Large intestine (tissue), 3 donors: ENCODE results near the gene TBC1D16. TPM values are rescaled to one million over a fixed set of nuclear protein-coding genes. Genes with fewer than 3 reads are reported as not detected.
"Not testable (repeated sequence)": the region's sequence is repeated elsewhere in the genome, so short reads cannot be mapped to it uniquely, and the experiment has no call there.

Source experiments
- DNase-seq, 2 donors: peaks; one replicate each; pipeline versions ENCODE4 v3.0.0 to v3.0.0-alpha.2; 2013
- H3K27ac ChIP-seq: one replicate; pipeline ENCODE4 v1.5.1; 2013; ENCODE audit warnings: low read length
- H3K27me3 ChIP-seq: 2 replicates; pipeline ENCODE4 v1.6.1; 2013; ENCODE audit warnings: low read length; ENCODE audit not compliant: control insufficient read depth, insufficient read depth
- H3K36me3 ChIP-seq: 2 replicates; pipeline ENCODE4 v1.6.1; 2013; ENCODE audit warnings: low read length; ENCODE audit not compliant: control insufficient read depth, insufficient read depth
- H3K4me1 ChIP-seq: one replicate; pipeline ENCODE4 v1.6.1; 2013; ENCODE audit warnings: low read length; ENCODE audit not compliant: control insufficient read depth, insufficient read depth
- H3K4me3 ChIP-seq: one replicate; pipeline ENCODE4 v1.5.1; 2013; ENCODE audit warnings: low read length
- H3K9me3 ChIP-seq: one replicate; pipeline ENCODE4 v1.6.1; 2013; ENCODE audit warnings: mild to moderate bottlenecking, low read depth, low read length, moderate library complexity; ENCODE audit not compliant: control insufficient read depth
- WGBS: methylation state at CpG from one replicate; pipeline ENCODE4 v1.1.5; 2013; ENCODE audit warnings: low lambda C conversion rate; ENCODE audit not compliant: insufficient coverage; 5-methylcytosine and 5-hydroxymethylcytosine counted together
- polyA plus RNA-seq: library from polyadenylated mRNA; unstranded; fragments of 120-200 nt; gene quantifications from one replicate; pipeline ENCODE4 v1.2.1, GENCODE V29; 2013

The TBC1D16 gene
- polyA plus RNA-seq, 1 donor: 29.9 TPM

DNA sequence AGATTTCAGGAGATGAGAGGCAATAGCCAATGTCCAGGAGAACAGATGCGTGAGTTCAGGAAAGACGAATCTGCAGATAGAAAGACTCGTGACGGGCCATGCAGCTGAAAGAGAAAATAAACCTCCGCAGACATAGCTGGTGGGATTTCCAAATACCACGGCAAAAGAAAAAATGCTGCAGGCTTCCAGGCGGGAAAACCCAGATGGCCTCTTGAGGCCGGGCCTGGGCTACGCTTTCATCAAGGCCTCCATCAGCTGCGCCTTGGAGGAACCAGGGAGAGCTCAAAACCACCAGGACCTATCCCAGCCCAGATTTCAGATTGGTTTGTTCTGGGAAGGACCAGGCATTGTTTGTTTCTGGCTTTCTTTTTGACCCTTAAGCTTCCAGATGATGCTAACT lies 17.4 kb upstream of the TBC1D16 start:
- Histone ChIP-seq H3K9me3 (no peaks in the 10 kb centered on the region), H3K4me3 (no peak overlapping the region), H3K36me3 (peaks cover 7% of the 10 kb centered on the region), H3K27ac (no peak overlapping the region), H3K4me1 (no peaks in the 10 kb centered on the region), H3K27me3 (no peaks in the 10 kb centered on the region)
- no peak for DNase-seq
- no CpG with 5 or more reads among the region's 10 CpGs for WGBS

DNA sequence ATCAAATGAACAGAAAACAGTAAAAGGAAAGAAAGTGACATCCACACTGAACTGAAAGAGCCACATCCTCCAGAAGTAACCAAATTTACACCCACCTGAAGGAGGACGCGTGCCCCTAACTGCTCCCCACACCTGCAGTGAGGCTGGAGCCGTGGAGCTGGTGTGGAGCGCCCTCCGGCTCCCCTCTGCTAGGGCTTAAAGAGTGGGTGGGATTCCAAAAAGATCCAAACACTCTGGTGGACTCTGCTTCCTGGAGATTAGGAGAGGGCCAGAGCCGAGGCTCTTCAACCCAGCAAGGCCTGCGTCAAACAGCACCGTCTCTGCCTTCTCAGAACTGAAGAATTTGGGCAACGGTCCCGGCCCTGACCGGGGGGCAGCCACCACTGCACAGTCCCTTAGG lies 16.0 kb upstream of the TBC1D16 start:
- H3K4me3 ChIP-seq: no peak overlapping the region
- H3K36me3 ChIP-seq: peaks cover 7% of the 10 kb centered on the region
- no peak overlapping the region for H3K27ac ChIP-seq
- H3K9me3 ChIP-seq: no peaks in the 10 kb centered on the region
- H3K4me1 ChIP-seq: no peaks in the 10 kb centered on the region
- no peak for DNase-seq
- WGBS: no CpG with 5 or more reads among the region's 11 CpGs
- no peaks in the 10 kb centered on the region for H3K27me3 ChIP-seq

DNA sequence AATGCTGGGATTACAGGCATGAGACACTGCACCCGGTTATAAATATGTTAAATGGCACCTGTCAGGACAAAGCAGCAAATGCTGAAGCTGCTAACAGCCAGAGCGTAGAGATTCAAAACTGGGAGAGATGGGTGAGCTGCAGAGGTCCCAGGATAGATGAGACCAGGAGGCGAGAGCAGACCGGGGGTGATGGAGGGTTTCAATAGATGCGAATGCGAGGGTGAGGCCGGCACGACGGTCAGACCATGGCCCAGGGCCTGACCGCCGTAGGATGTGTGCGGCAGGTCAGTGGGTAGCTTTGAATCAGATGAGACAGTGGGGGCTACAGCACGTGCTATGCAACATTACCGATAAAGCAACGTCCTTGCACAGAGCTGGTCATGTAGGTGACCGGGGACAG lies 15.0 kb upstream of the TBC1D16 start:
- WGBS: 100% methylated on average over 3 of the region's 16 CpGs

DNA sequence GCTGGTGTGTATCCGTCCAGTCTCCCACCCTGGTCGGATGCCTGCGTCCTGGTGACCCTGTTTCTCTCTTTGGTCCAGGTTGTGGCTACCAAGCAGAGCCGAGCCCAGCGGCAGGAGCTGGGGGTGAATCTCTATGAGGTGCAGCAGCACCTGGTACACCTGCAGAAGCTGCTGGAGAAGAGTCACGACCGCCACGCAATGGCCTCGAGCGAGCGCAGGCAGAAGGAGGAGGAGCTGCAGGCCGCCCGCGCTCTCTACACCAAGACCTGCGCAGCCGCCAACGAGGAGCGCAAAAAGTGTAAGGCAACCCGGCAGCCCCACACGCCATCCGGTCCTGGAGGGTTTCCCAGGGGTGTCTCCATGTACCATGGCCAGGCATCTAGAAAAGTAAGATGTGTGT lies 14.3 kb upstream of the TBC1D16 start:
- H3K27me3 ChIP-seq: no peaks in the 10 kb centered on the region
- no peak overlapping the region for H3K4me3 ChIP-seq
- WGBS: no CpG with 5 or more reads among the region's 21 CpGs
- no peaks in the 10 kb centered on the region for H3K4me1 ChIP-seq
- peaks cover 7% of the 10 kb centered on the region for H3K36me3 ChIP-seq
- DNase-seq: no peak
- no peak overlapping the region for H3K27ac ChIP-seq
- no peaks in the 10 kb centered on the region for H3K9me3 ChIP-seq

More for the DNA sequence above, 15.0 kb upstream of the TBC1D16 start:
- Histone ChIP-seq H3K36me3 (peaks cover 7% of the 10 kb centered on the region), H3K4me3 (no peak overlapping the region), H3K9me3 (no peaks in the 10 kb centered on the region), H3K4me1 (no peaks in the 10 kb centered on the region), H3K27me3 (no peaks in the 10 kb centered on the region), H3K27ac (no peak overlapping the region)
- DNase-seq: no peak

DNA sequence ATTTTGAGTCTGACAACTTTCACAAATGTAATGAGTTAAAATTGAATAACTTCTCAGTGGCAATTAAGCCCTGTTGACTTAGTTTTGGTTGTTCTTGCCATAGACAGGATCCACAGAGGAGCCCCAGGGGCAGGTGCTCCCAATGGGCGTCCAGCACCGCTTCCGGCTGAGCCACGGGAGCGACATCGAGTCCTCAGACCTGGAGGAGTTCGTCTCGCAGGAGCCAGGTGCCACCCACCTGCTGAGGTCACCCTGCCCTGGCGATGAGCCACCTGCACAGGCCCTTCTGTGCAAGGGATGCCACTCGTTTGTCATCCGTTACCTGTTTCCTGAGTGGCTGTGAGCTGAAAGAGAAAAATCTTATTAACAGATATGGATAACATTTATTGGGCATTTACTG lies 11.5 kb upstream of the TBC1D16 start:
- H3K36me3 ChIP-seq: peaks cover 9% of the 10 kb centered on the region

DNA sequence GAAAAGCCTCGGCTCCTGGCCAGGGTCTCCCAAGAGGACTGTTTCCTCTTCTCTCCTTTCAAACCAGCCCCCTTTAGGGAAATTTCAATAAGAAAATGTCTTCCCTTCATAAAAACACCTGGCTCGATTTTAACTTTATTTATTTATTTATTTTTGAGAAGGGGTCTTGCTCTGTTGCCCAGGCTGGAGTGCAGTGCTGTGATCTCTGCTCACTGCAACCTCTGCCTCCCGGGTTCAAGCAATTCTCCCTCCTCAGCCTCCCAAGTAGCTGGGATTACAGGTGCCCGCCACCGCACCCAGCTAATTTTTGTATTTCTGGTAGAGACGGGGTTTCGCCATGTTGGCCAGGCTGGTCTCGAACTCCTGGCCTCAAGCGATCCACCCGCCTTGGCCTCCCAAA lies 11.0 kb upstream of the TBC1D16 start:
- DNase-seq, H3K4me1 ChIP-seq, H3K27ac ChIP-seq, H3K27me3 ChIP-seq, H3K9me3 ChIP-seq, H3K4me3 ChIP-seq, H3K36me3 ChIP-seq: not testable (repeated sequence)
- no CpG with 5 or more reads among the region's 10 CpGs for WGBS

More for the DNA sequence above, 11.5 kb upstream of the TBC1D16 start:
- no peak overlapping the region for H3K4me3 ChIP-seq
- no peaks in the 10 kb centered on the region for H3K9me3 ChIP-seq
- no CpG with 5 or more reads among the region's 11 CpGs for WGBS
- no peak for DNase-seq
- no peaks in the 10 kb centered on the region for H3K27me3 ChIP-seq
- no peak overlapping the region for H3K27ac ChIP-seq
- H3K4me1 ChIP-seq: no peaks in the 10 kb centered on the region

DNA sequence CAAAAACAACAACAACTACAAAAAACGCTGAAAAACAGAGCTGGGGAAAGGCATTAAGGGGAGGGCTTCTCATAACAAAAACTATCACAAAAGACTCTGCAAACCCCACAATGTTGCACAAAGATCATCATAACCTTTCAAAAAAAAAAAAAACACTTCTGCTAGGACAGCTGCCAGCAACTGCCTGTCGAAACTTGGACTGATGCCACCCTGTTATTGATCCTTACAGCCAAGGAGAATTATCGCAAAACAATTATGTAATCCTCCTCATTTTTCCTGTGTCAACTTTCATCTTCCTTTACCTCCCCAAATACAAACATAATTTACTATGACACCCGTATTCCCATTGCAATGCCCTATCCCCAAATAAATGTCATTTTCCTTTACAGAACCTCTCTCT lies 10.0 kb upstream of the TBC1D16 start:
- no peaks in the 10 kb centered on the region for H3K4me1 ChIP-seq

DNA sequence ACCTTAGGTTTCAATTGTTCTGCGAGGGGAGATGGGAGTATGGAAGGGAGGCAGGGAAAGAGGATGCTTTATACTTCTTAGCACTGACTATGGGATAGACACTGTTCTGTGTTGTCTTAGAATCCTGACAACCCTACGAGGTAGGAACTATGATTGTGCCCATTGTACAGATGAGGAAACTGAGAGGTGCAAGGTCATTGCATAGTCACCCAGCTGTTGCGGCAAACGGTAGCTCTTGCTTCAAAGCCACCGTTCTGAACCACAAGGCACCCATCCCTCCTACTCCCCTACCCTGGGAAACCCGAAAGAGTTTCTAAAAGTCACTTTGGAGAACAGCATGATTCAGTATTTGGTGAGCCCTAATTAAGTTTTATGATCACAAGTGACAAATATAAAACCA lies 8.3 kb upstream of the TBC1D16 start:
- no peaks in the 10 kb centered on the region for H3K4me1 ChIP-seq
- peaks cover 4% of the 10 kb centered on the region for H3K36me3 ChIP-seq
- no peak for DNase-seq
- H3K9me3 ChIP-seq: no peaks in the 10 kb centered on the region
- no peak overlapping the region for H3K4me3 ChIP-seq
- no CpG with 5 or more reads among the region's 6 CpGs for WGBS
- no peak overlapping the region for H3K27ac ChIP-seq
- no peaks in the 10 kb centered on the region for H3K27me3 ChIP-seq

More for the DNA sequence above, 10.0 kb upstream of the TBC1D16 start:
- whole genome bisulfite sequencing: 100% methylated on average over 1 of the region's 4 CpGs
- Histone ChIP-seq H3K36me3 (peaks cover 9% of the 10 kb centered on the region), H3K27me3 (no peaks in the 10 kb centered on the region), H3K9me3 (no peaks in the 10 kb centered on the region), H3K27ac (no peak overlapping the region), H3K4me3 (no peak overlapping the region)
- no peak for DNase-seq

DNA sequence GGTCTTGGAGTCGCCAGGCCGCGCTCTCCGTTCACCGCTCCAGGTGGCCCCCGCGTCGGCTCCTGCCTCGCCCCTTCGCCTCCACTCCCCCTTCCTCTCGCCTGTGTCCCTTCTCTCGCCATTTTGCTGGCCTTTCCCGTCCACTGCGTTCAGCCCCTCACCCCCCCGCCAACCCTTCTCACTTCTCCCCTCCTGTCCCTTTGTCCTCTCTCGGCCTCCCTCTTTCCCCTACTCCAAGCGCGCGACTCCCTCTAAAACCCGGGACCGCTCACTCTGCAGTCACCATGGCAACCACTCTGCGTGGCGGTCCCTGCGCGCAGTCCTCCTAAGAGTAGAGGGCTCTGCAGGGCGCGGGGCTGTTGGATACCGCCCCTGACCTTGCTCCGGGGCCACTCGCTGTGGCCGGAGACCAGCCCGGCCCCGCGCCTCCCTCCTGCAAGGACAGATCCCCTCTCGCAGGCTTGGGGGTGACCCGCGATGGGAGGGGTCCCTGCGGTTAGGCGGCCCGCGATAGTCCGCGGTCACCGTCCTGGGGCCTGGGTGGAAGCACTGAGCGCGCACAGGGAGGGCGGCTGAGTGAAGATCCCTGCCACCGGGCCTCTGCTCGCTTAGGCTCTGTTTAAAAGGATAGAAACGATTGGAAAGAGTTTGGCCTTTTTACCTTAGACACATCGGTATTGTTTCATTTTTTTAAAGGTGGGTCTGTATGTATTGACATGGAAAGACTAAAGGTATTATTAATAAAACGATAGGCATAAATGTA lies 1.2 kb upstream of the TBC1D16 start:
- H3K9me3 ChIP-seq: peaks cover 2% of the 10 kb centered on the region
- 5% methylated on average over 8 of the region's 52 CpGs for WGBS
- no peak for DNase-seq
- H3K27me3 ChIP-seq: no peaks in the 10 kb centered on the region
- H3K4me1 ChIP-seq: peaks cover 12% of the 10 kb centered on the region
- H3K36me3 ChIP-seq: no peaks in the 10 kb centered on the region
- H3K27ac ChIP-seq: peak overlapping the region; percentile 35
- H3K4me3 ChIP-seq: peak overlapping the region; percentile 84

DNA sequence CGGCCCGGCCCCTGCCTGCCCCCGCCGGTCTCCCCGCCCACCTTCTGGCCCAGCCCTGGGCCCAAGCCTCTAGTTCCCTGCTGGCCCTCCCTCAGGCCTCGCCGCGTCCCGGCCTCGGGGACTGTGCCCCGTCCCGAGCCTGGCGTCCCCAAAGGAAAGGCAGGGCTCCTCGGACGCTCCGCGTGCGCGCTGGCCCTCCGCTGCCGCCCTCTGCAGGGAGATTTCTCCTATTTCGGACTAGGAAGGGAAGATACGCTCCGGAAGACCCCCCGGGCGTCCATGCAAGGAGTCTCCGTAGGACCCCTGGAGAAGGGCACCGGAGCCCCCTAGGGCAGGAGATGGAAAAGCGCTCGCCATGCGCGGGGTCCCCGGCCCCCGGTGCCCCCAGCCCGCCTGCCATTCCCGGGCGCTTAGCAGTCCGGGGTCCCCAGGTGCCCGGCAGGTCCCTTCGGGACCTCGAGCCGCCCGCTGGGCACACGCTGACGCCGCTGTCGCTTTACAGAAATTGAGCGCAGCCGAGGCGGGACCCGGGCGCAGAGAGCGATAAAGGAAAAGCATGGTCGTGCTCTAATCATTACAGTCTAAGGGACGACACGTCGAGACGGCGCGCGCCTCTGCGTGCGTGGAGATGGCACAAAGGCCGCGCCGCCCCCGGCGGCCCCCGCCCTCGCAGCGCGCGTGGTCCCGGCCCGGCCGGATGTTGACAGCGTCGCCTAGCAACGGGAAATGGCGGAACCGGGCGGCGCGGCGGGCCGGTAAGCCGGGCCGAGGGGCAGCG lies 454 bp upstream of the TBC1D16 start, which contains the start of gene CCDC40:
Gene CCDC40, plus strand, starts transcription at position 706 of the 778 bp plus-strand sequence. Its CDS starts 21 bp downstream, at position 727.
- Histone ChIP-seq H3K36me3 (no peaks in the 10 kb centered on the region), H3K9me3 (peaks cover 2% of the 10 kb centered on the region), H3K27me3 (no peaks in the 10 kb centered on the region), H3K27ac (peak within 1 kb of the TSS; percentile 97), H3K4me1 (peaks cover 20% of the 10 kb centered on the region), H3K4me3 (peak within 1 kb of the TSS; percentile 89)
- no CpG with 5 or more reads among the region's 89 CpGs for WGBS
- peak; percentile 76 to 90 for DNase-seq
